B cell (primary cell): ENCODE measurements around the gene MYMK.

ENCODE experiments used
- EZH2 ChIP-seq: IDR thresholded peaks from 2 replicates; pipeline ENCODE4 v1.6.1; 2012; ENCODE audit warnings: borderline replicate concordance, low read depth, mild to moderate bottlenecking, moderate library complexity, low read length; ENCODE audit not compliant: insufficient read depth, poor library complexity, severe bottlenecking
- TF ChIP-seq, protein P1 (sequence below): fragments of 200-600 bp; IDR thresholded peaks from one replicate; pipeline ENCODE4 v1.8.0; 2022; ENCODE audit warnings: antibody characterized with exemption, mild to moderate bottlenecking

DNA sequence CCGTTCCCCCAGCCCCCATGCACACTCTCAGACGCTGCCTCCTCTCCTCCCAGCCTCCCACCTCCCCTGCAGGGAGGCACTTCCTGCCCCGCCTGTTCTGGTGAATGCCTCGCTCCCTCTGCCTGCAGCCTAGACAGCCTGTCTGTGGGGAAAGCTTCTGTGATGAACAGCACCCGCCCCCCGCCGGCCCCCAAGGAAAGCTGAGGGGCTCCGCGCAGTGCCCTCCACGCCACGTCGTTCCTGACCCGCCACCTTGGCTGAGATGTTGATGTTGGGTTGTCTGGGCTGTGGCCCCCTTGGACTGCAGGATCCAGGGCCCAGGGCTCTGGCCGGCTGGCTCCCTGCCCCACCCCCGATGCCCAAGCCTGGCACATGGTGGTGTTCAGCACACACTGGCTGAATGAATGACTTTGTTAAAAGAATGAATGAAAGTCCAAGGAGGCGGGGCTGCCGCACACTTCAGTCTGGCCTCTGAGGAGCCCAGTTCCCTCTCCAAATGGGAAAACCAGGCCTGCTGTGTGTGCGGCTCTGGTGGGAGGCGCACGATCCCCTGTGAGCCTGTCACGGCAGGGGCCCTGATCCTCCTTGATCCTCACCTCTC, 2.1 kb upstream of the MYMK start:
- TF ChIP-seq, protein P1, sequence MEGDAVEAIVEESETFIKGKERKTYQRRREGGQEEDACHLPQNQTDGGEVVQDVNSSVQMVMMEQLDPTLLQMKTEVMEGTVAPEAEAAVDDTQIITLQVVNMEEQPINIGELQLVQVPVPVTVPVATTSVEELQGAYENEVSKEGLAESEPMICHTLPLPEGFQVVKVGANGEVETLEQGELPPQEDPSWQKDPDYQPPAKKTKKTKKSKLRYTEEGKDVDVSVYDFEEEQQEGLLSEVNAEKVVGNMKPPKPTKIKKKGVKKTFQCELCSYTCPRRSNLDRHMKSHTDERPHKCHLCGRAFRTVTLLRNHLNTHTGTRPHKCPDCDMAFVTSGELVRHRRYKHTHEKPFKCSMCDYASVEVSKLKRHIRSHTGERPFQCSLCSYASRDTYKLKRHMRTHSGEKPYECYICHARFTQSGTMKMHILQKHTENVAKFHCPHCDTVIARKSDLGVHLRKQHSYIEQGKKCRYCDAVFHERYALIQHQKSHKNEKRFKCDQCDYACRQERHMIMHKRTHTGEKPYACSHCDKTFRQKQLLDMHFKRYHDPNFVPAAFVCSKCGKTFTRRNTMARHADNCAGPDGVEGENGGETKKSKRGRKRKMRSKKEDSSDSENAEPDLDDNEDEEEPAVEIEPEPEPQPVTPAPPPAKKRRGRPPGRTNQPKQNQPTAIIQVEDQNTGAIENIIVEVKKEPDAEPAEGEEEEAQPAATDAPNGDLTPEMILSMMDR = no peak
- TF ChIP-seq EZH2 = no peak
